AG04449 (cell line): ENCODE measurements around the gene PIP5K1C.

ENCODE experiments used
- CTCF ChIA-PET: fragments of 350-600 bp; formaldehyde crosslinking; extraction: SDS; loops from one replicate; lab custom pipeline; 2021; ENCODE audit warnings: antibody characterized with exemption; lab: Yijun Ruan, JAX
- POLR2A ChIA-PET: fragments of 400-600, 350-600 bp; formaldehyde crosslinking; extraction: SDS; loops from one replicate; lab custom pipeline; 2020; ENCODE audit warnings: antibody characterized with exemption, inconsistent platforms; lab: Yijun Ruan, JAX
- DNase-seq: peaks from one replicate; pipeline ENCODE4 v3.0.0-alpha.2; 2010; ENCODE audit warnings: low read depth, low spot score
- H3K4me3 ChIP-seq: 2 replicates; pipeline ENCODE4 v1.5.1; 2011; ENCODE audit warnings: low read depth, mild to moderate bottlenecking, control low read depth, low read length
- CTCF ChIP-seq: IDR thresholded peaks from one replicate; pipeline ENCODE4 v1.5.1; 2011; ENCODE audit warnings: mild to moderate bottlenecking, moderate library complexity, low read length, control low read depth, inconsistent platforms; ENCODE audit not compliant: insufficient read depth; ENCODE audit errors: missing control alignments

The PIP5K1C gene

GRCh38 chr19:3694361-3695123 is 5.7 kb downstream of the PIP5K1C start:
- no peak for TF ChIP-seq CTCF
- CTCF ChIA-PET, result interaction anchor here (1.3 kb wide), 1 partner anchor 20 kb away, joined by 3 read pairs; no protein-coding TSS in a partner anchor
- POLR2A ChIA-PET, result no interaction called here
- DNase-seq, result no peak
- H3K4me3 ChIP-seq, result no peak overlapping the region

DNA sequence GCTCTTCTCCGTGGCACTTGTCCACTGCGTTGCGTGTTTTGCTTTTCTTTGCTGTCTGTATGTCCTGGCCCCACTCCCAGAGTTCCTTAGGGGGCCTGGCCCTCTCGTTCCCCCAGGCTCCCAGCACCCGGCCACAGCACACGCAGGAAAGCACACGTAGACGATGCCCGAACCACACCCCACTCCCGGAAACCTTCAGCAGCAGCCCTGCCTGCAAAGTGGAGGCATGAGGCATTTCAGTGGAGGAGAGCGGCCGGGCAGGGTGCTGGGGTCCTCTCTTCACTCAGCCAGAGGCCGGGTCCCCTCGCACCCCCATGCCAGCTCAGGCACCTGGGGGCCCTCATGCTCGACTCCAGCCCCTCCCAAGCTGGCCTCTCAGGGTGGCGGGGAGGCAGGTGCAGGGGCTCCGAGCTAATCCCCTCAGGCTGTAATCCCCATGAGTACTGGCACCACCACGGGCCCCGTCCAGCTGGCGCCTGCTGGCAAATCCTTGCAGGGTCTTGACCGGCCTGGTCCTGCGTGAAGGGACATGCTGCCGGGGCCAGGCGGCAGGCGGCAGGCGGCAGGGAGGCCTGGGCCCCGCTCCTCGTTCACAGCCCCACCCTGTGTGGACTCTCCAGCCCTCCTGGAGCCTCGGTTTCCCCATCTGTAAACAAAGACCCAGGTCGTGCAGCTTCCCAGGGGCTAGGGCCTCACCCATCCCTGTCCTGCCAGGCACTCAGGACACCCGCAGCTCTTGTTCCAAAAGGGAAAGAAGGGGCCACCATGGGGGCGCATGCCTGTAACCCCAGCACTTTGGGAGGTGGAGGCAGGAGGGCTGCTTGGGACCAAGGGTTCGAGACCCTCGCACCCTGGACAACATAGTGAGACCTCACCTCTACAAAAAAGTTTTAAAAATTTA is 7.0 kb downstream of the PIP5K1C start:
- ChIA-PET POLR2A (no interaction called here), CTCF (interaction anchor here (0.6 to 2.4 kb wide), 7 partner anchors 8 to 33 kb away, joined by 3 to 8 read pairs (median 5); partner anchors contain the start of gene TJP3)
- TF ChIP-seq CTCF, result no peak
- H3K4me3 ChIP-seq, result no peak overlapping the region
- DNase-seq, result no peak

- ChIA-PET CTCF (interaction anchor here (0.6 to 2.4 kb wide), 11 partner anchors 9 to 32 kb away, joined by 3 to 8 read pairs (median 3); partner anchors contain the start of gene TJP3), POLR2A (no interaction called here)
- peak; percentile 52 for TF ChIP-seq CTCF
- no peak for DNase-seq
- H3K4me3 ChIP-seq, result no peak overlapping the region
These were observed 7.9 kb downstream of the PIP5K1C start for GRCh38 chr19:3692141-3693024.

- CTCF ChIA-PET, result interaction anchor here (0.7 to 2.4 kb wide), 8 partner anchors 9 to 27 kb away, joined by 3 to 8 read pairs (median 4); no protein-coding TSS in a partner anchor
- H3K4me3 ChIP-seq, result no peak overlapping the region
- TF ChIP-seq CTCF, result no peak
- POLR2A ChIA-PET, result no interaction called here
- DNase-seq, result no peak
These were observed 8.5 kb downstream of the PIP5K1C start for GRCh38 chr19:3691726-3692125.

GRCh38 chr19:3691372-3691716 is 8.9 kb downstream of the PIP5K1C start:
- H3K4me3 ChIP-seq, result no peak overlapping the region
- no peak for DNase-seq
- ChIA-PET CTCF (interaction anchor here (1.1 to 4.0 kb wide), 6 partner anchors 8 to 27 kb away, joined by 3 to 33 read pairs (median 4); partner anchors contain the start of gene PIP5K1C), POLR2A (no interaction called here)
- TF ChIP-seq CTCF, result no peak
